Ovary (tissue), 9 donors: ENCODE data around the gene DCP1B. TPM values are rescaled to one million over a fixed set of nuclear protein-coding genes. Genes with fewer than 3 reads are reported as not detected.

Source experiments
- DNase-seq, 5 donors: peaks; one replicate each; pipeline ENCODE4 v3.0.0-alpha.2; 2019 to 2020
- H3K27ac ChIP-seq, 2 donors: fragments of 200-600 bp; one replicate each; pipeline versions ENCODE4 v1.5.1 to v1.8.0; 2019 to 2022
- H3K27me3 ChIP-seq: fragments of 200-600 bp; one replicate; pipeline ENCODE4 v1.8.0; 2022
- H3K36me3 ChIP-seq: fragments of 200-600 bp; sonication (generic); one replicate; pipeline ENCODE4 v1.5.1; 2019
- H3K4me1 ChIP-seq: one replicate; pipeline ENCODE4 v1.8.1; 2013; ENCODE audit warnings: mild to moderate bottlenecking, moderate library complexity; ENCODE audit not compliant: insufficient read depth
- H3K4me3 ChIP-seq: fragments of 200-600 bp; sonication (generic); one replicate; pipeline ENCODE4 v1.5.1; 2017
- H3K9me3 ChIP-seq, 2 donors: fragments of 200-600 bp in 1 of 2; sonication (generic) in 1 of 2; one replicate each; pipeline versions ENCODE4 v1.5.1 to v1.8.1; 2013 to 2019; ENCODE audit warnings: mild to moderate bottlenecking in 1 of 2, moderate library complexity in 1 of 2
- EP300 ChIP-seq: sonication (generic); formaldehyde crosslinking; IDR thresholded peaks from one replicate; pipeline ENCODE4 v1.6.1; 2017; ENCODE audit warnings: antibody characterized with exemption
- POLR2A ChIP-seq: fragments of 450-650 bp; IDR thresholded peaks from one replicate; pipeline ENCODE4 v1.6.1; 2017; ENCODE audit warnings: antibody characterized with exemption, mild to moderate bottlenecking, moderate library complexity
- WGBS, 3 donors: extraction: QIAGEN DNeasy Blood & Tissue Kit in 1 of 3; methylation state at CpG; one replicate each; pipeline versions ENCODE4 v1.1.5 to v1.1.7; 2013 to 2017; 5-methylcytosine and 5-hydroxymethylcytosine counted together
- intact Hi-C, 4 donors: fragments of 100-400 bp; cut with DNase I; formaldehyde crosslinking; loops; one replicate each; pipeline versions ENCODE4 v1.11.0 to v1.15.1; 2022 to 2023
- polyA plus RNA-seq, 2 donors: library from polyadenylated mRNA; stranded (reverse); fragments of 200-250 nt in 1 of 2; fragments of 350-450 nt in 1 of 2; fragmentation: Illumina TruSeq in 1 of 2; extraction: RNeasy Lipid Tissue Mini Kit (QIAGEN cat#74804) in 1 of 2; gene quantifications; one replicate each; pipeline ENCODE4 v1.2.3, GENCODE V29; 2013 to 2014
- total RNA-seq, 7 donors: library from RNA; depleted of rRNA in 2 of 7; stranded (reverse); fragments of >200 nt in 2 of 7; fragmentation: NEBNext Ultra II Directional in 3 of 7; extraction: Animal tissue kit (Norgen Biotek cat#: 25700) in 3 of 7; gene quantifications; one replicate each; pipeline versions ENCODE4 v1.1.0 to v1.2.4, GENCODE V29; 2016 to 2023
- TF ChIP-seq, protein P1 (sequence below), 3 donors: fragments of 450-650 bp in 2 of 3; fragments of 200-600 bp in 1 of 3; IDR thresholded peaks; one replicate each; pipeline versions ENCODE4 v1.5.1 to v1.8.0; 2016 to 2022; ENCODE audit warnings: antibody characterized with exemption in 3 of 3, mild to moderate bottlenecking in 1 of 3
- donor health status: DM: no; HTN: no; CAD: no; lungs with moderate emphysema.
- donor health status: DM: no; HTN: no; CAD: no.
- donor health status: Bipolar disorder and iron deficiency.
- donor health status: DM: yes; HTN: yes; CAD: no.
- donor health status: DM: no; HTN: no; CAD: no.
- donor health status: DM: yes; HTN: yes; CAD: no.

DCP1B gene
- total and polyA plus RNA-seq, 9 donors = 13.5 to 22.9 (median 17.2) TPM

DNA sequence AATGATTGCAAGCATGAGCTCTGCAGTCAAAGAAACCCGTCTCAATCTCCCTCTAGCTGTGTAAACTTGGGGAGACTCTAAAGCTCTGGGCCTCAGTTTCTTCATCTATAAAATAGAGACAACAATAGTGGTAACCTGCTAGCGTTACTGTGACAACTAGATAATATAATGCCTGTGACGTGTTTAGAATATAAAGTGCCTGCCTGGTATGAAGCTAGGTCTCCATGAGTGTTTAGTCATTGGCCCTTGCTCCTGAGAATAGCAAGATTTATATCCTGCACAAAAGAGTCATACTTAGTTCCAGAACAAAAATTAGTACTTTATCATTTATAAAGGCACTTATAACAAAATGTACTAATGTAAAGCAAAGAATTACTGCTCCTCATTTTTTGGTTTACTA lies 8.8 kb upstream of the DCP1B start:
- 57 to 82% (median 79%) methylated on average over 3 of the region's 3 CpGs for WGBS, 3 donors
- Histone ChIP-seq H3K4me3 (no peak overlapping the region), H3K36me3 (no peaks in the 10 kb centered on the region), H3K9me3 (no peaks in the 10 kb centered on the region), H3K27me3 (no peaks in the 10 kb centered on the region), H3K27ac (no peak overlapping the region), H3K4me1 (peaks cover 7% of the 10 kb centered on the region)
- no peak for DNase-seq
- intact Hi-C loops = no loop called here
- TF ChIP-seq EP300 (no peak), POLR2A (no peak)
- TF ChIP-seq, protein P1, sequence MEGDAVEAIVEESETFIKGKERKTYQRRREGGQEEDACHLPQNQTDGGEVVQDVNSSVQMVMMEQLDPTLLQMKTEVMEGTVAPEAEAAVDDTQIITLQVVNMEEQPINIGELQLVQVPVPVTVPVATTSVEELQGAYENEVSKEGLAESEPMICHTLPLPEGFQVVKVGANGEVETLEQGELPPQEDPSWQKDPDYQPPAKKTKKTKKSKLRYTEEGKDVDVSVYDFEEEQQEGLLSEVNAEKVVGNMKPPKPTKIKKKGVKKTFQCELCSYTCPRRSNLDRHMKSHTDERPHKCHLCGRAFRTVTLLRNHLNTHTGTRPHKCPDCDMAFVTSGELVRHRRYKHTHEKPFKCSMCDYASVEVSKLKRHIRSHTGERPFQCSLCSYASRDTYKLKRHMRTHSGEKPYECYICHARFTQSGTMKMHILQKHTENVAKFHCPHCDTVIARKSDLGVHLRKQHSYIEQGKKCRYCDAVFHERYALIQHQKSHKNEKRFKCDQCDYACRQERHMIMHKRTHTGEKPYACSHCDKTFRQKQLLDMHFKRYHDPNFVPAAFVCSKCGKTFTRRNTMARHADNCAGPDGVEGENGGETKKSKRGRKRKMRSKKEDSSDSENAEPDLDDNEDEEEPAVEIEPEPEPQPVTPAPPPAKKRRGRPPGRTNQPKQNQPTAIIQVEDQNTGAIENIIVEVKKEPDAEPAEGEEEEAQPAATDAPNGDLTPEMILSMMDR (IDR thresholded peaks at IDR 0.05) = no peak

DNA sequence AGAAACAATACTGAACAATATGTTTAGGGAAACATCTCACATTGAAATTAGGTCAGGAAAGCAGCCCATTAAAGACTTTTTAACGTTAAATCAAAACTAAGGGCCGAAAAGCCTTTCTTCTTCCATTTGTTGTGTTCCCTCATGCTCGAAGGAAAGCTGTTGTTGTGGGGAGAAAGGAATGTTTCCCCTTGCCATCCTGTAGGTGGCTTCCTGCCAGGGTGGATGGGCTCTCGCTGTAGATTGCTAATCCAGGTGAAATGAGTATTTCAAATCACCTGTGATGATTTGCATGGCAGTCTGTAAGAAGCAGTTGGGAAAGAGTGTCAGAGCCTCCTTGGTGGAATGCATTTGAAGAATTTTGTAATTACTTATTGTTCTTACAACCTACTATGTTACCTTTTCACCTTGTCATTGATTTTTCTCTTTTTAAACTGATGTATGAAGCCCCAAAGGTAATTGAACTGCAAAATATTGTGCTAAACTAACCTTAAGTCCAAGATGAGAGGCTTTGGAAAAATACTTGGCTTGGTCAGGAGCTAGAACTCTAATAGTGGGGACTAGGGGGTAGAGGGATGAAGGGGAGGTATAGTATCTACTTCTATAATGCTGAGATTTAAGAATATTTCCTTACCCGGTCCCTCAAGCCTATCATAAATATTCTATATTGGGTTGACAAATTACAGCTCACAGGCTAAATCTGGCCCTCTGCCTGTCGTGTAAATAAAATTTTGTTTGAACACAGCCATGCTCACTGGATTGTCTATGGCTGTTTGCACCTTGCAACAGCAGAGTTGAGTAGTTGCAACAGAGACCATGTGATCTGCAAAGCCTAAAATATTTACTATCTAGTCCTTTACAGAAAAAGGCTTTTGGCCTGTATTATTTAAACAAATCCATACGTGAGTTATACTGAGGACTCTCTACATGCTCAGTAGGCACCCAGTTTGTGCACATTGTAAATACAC lies 7.7 kb upstream of the DCP1B start:
- WGBS, 3 donors = 89 to 91% (median 90%) methylated on average over 7 of the region's 7 CpGs
- H3K27me3 ChIP-seq = no peaks in the 10 kb centered on the region
- intact Hi-C loops = no loop called here
- peaks cover 7% of the 10 kb centered on the region for H3K4me1 ChIP-seq
- TF ChIP-seq, protein P1 (IDR thresholded peaks at IDR 0.05) = no peak
- TF ChIP-seq POLR2A (no peak), EP300 (no peak)
- no peak for DNase-seq
- no peaks in the 10 kb centered on the region for H3K9me3 ChIP-seq
- no peaks in the 10 kb centered on the region for H3K36me3 ChIP-seq
- H3K4me3 ChIP-seq = no peak overlapping the region
- H3K27ac ChIP-seq = no peak overlapping the region

DNA sequence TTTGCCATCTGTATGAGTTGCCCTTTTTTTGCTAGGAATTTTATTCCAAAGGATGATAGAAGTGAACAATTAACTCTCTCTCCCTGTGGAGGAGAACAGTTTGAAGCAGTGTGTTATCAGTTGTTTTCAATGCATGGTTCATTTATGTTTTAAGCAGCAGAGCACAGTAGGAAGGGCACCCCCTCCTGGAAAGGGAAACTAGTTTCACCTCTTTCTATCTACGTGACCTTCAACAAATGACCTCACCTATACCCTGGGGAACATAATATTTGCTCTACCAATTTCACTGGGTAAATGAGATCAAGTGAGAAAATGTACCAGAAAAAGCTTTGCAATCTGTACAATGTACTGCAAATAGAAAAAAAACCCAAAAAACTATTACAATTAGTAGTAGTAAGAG lies 5.4 kb upstream of the DCP1B start:
- no peaks in the 10 kb centered on the region for H3K36me3 ChIP-seq
- 62 to 72% (median 65%) methylated on average over 1 of the region's 1 CpG for WGBS, 3 donors
- DNase-seq = no peak
- no peaks in the 10 kb centered on the region for H3K27me3 ChIP-seq
- TF ChIP-seq, protein P1 (IDR thresholded peaks at IDR 0.05) = no peak
- TF ChIP-seq EP300 (no peak), POLR2A (no peak)
- H3K4me3 ChIP-seq = no peak overlapping the region
- H3K27ac ChIP-seq = no peak overlapping the region
- intact Hi-C loops = no loop called here
- H3K9me3 ChIP-seq = no peaks in the 10 kb centered on the region
- H3K4me1 ChIP-seq = peaks cover 8% of the 10 kb centered on the region

DNA sequence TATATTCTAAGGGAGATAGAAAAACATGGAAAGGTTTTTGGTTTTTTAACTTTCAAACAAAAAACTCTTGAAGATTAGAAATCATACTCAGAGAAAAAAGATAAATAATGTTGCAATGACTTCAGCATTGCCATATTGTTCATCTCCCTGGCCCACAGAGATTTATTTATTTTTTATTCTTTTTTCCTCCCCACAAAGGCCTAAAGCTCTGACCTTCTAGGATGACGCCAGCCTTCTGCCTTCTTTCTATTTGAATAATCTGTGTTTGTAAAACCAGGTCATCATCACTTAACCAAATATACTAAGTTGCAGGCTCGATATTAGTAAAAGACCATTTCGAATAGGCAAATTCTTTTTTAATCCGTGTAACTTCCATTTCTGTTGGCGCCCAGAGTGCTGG lies 4.4 kb upstream of the DCP1B start:
- TF ChIP-seq, protein P1 (IDR thresholded peaks at IDR 0.05) = no peak
- TF ChIP-seq POLR2A = no peak
- intact Hi-C loops = no loop called here
- H3K4me3 ChIP-seq = no peak overlapping the region
- peaks cover 5% of the 10 kb centered on the region for H3K4me1 ChIP-seq
- WGBS, 3 donors = 42 to 47% (median 42%) methylated on average over 5 of the region's 5 CpGs
- H3K27me3 ChIP-seq = no peaks in the 10 kb centered on the region
- H3K9me3 ChIP-seq = no peaks in the 10 kb centered on the region
- DNase-seq = peak in 1 of 5 donors; percentile 25
- H3K36me3 ChIP-seq = no peaks in the 10 kb centered on the region
- no peak overlapping the region for H3K27ac ChIP-seq
